Stimulated activated CD4-positive, alpha-beta T cell treated with anti-CD3 and anti-CD28 coated beads, Interleukin-12 subunit alpha, Interleukin-12 subunit beta, amount 100 ng/mL, for 4 hours (primary cell): ENCODE measurements around the gene LRCOL1.

Experiments
- DNase-seq: peaks from one replicate; pipeline ENCODE4 v3.0.0-alpha.2; 2020

LRCOL1 gene

DNA sequence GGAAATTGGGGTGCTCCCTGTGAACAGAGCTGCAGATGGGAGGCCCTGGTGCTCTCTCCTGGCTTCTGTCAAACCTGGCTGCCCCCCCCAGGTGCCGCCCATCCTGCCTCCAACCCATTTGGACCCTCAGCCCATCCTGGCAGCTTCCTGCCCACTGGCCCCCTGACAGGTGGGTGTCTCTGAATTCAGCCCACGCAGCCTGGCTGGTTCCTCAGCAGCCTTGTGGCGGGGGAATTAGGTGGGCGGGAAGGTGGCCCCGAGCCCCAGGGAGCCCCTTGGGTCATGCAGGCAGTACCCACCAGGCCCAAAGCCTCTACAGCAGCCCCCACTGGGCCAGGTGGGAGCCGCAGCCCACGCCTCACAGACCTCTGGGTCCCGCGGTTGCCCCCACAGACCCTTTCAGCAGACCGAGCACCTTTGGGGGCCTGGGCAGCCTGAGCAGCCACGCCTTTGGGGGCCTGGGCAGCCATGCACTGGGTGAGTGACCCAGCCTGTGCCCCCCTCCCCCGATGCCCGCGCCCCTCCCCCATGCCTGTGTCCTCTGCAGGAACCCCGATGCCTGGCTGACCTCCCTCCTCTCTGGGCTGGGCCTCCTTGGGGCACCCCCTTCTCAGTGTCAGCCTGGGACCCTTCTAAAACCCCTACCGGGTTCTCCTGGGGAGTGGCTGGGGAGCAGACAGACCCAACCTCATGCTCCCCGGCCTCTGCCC is 28.9 kb downstream of the LRCOL1 start:
- no peak for DNase-seq

GRCh38 chr12:132580701-132581292 is 29.6 kb downstream of the LRCOL1 start:
- DNase-seq, result no peak

DNA sequence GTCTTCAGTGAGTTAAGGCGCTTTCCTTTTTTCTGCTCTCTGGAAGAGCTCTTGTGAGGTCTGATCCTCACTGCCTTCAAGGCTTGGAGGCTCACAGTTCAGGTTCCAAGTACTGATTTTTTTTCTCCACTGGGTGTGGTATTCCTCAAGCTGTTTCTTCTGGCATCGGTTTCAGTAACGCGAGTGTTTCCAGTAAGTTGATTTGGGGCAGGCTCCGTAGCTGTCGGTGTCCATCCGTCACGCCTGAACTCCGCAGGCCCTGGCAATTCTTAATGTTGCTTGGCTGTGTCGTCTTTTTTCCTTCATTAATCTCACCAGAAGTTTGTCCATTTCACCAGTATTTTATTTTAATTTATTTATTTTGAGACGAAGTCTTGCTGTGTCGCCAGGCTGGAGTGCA is 30.6 kb downstream of the LRCOL1 start:
- DNase-seq, result no peak

GRCh38 chr12:132578826-132579225 is 31.6 kb downstream of the LRCOL1 start:
- DNase-seq, result no peak

DNA sequence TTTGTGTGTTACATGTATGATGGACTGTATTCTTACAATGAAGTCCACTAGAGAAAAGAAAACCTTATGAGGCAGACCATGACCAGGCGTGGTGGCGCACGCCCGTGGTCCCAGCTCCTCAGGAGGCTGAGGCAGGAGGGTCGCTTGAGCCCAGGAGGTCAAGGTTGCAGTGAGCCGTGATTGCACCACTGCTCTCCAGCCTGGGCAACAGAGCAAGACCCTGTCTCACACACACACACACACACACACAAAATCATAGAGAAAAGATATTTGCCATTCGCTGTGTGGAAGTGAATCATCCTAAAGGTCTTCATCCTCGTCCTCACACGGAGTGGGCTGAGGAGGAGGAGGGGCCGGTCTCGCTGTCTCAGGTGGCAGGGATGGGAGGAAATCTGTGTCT is 32.3 kb downstream of the LRCOL1 start:
- no peak for DNase-seq

GRCh38 chr12:132577191-132577920 is 33.0 kb downstream of the LRCOL1 start:
- no peak for DNase-seq

DNA sequence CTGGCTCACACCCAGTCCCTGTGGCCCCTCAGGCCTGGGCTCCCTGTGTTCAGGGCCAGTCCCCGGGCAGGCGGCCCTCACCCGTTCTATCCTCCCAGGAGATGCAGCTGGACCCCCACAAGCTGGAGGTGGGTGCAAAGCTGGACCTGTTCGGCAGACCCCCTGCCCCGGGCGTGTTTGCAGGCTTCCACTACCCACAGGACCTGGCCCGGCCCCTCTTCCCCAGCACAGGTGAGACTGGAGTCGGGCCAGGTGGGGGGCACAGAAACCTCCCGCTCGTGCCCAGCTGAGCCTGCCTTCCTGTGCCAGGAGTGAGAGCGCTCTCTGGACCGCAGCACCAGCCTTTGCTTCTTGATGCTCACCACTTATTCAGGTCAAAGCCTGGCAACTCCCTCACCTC is 33.7 kb downstream of the LRCOL1 start:
- DNase-seq, result no peak

- DNase-seq, result no peak
These were observed 34.7 kb downstream of the LRCOL1 start for GRCh38 chr12:132575661-132576060.

DNA sequence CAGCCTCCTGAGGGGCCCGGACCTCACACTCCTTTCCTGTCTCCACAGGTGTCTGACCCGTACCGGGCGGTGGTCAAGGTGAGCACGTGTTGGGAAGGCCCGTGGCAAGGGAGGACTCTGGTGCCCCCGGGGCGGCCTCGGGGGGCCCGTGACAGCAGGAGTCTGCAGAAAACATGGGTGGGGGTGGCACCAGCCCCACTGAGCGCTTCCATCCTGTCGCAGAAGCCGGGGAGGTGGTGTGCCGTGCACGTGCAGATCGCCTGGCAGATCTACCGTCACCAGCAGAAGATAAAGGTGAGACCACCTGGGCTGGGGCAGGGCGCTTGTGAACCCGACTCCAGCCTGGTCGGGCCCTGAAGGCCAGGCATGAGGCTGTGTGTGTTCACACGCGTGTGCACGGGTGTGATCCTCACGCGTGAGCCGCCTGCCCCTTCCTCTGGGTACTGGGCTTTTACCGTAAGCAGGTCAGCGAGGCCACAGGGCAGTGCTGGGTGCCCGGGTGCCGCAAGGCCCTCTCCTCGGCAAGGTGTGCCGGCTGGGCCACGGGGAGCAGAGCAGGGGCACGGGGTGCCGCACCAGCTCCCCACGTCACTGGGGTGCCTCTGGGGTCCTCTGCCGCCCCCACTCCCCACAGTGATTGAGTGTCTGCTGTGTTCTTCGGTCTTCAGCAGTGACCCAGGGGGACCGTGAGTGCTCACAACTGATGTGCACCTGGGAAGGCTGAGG is 35.9 kb downstream of the LRCOL1 start:
- DNase-seq, result no peak

- DNase-seq, result no peak
These were observed 37.3 kb downstream of the LRCOL1 start for GRCh38 chr12:132572801-132573760.

- DNase-seq, result no peak
These were observed 38.3 kb downstream of the LRCOL1 start for GRCh38 chr12:132572106-132572505.

DNA sequence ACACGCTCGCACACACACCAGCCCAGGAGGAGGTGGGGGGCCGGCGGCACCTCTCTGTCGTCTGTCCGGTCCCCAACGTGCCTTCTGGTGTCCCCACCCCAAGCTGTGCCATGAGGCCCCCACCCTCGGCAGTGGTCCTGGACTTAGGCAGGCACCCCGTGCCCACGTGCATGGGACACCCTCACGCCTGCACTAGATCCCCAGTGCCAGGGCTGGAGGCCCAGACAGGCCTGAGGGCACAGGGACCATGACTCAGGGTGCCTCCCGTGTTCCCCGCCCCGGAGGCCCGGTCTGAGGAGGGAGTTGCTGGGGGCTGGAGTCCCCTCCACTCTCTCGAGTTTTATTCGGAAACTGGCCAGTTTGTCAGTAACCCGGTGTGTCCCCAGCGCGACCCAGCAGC is 38.8 kb downstream of the LRCOL1 start:
- no peak for DNase-seq

- no peak for DNase-seq
These were observed 39.3 kb downstream of the LRCOL1 start for GRCh38 chr12:132571051-132571450.

DNA sequence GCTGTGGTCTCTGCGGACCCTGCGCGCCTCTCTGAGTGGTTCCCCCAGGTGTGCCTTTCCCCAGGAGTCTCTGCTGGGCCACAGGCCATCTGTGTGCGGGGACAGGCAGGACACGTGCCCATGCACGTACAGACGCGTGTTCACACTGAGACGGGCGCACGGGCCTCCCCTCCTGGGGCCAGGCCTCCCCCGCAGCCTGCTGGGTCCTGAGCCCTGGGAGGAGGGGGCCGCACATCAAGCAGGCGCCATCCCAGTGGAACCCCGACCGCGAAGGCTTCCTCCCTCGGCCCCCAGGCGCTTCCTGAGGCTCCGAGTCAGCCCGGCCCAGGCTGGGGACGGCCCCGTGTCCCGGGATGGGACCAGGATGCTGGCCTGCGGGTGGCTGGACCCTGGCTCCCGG is 39.7 kb downstream of the LRCOL1 start:
- no peak for DNase-seq

- DNase-seq, result no peak
These were observed 40.4 kb downstream of the LRCOL1 start for GRCh38 chr12:132569856-132570480.

DNA sequence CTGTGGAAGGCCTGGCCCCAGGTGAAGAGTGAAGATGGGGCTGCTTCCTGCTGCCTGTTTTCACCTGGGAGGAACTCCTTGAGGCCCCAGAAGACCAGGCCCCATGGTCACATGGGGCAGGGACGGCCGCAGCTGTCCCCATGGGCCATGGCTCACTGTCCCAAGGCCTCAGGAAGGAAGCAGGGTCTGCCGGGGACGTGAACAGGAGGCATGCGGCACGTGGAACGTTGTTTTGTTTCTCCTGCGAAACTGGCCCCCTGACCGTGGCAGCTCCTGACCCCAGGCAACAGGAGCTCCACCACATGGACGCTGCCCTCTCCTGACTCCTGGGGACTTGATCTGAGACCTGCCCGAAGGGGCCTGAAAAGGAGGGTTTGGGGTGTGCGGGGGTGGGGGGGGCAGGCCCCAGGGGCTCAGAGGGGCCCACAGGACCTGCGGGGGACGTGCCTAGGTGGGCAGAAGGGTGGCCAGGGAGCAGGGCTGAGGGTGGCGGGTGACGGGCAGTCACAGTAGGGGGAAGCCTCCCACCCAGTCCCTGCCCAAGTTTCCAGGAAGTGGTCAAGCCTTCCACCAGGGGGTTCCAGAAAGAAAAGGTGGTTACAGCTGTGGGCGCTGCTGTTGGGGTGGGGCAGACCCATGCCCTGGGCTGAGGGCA is 41.4 kb downstream of the LRCOL1 start:
- no peak for DNase-seq

DNA sequence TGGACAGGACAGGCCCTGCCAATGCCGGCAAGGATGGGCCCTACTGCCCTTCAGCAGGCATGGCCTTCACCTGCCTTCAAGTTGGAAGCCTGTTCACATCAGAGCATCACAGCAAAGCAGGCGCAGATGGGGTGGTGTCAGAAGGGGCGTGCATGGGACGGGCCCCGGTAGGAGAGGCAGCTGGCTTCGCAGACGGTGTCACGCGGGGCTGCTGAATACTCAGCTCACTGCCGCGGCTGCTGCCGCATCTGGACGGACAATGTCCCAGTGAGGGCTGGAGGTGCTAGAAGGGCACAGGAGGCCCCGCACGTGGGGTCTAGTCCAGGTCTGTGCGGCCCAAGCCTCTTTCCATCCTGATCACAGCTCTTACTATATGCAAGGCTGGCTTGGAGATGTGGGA is 42.1 kb downstream of the LRCOL1 start:
- DNase-seq, result no peak

- DNase-seq, result no peak
These were observed 43.8 kb downstream of the LRCOL1 start for GRCh38 chr12:132566516-132567131.

DNA sequence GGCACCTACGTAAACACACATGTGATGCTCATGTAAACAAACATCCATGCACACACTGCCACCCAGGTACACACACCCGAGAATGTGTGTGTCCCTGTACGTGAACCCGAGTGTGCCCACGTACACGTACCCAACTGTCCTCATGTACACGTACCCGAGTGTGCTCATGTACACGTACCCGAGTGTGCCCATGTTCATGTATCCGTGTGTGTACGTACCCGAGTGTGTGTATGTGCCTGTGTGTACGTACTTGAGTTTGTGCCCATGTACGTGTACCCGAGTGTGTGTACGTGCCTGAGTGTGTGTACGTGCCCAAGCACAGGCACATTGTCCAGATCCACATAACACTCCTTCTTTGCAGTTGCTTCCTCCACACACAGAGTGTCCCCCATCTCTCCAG is 45.0 kb downstream of the LRCOL1 start:
- DNase-seq, result no peak

GRCh38 chr12:132563911-132564310 is 46.5 kb downstream of the LRCOL1 start:
- no peak for DNase-seq

- no peak for DNase-seq
These were observed 47.8 kb downstream of the LRCOL1 start for GRCh38 chr12:132562489-132563021.
